Measurements from ENCODE around the gene DISP3.

The DISP3 gene

DNA sequence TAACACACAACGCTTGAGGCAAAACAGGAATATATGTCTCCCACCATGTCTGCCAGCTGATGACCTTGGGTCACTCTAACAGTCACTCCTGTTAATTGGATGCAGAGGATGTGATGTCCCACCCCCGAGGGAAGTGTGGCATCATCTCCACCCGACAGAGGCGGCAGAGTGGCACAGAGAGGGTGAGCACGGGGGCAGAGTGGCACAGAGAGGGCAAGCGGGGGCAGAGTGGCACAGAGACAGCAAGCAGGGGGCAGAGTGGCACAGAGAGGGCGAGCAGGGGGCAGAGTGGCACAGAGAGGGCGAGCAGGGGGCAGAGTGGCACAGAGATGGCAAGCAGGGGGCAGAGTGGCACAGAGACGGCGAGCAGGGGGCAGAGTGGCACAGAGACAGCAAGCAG is 44.3 kb downstream of the DISP3 start:
- H3K4me3 ChIP-seq (ENCODE audit: low read depth, low read length): no peak overlapping the region
- DNase-seq (ENCODE audit: low read depth): no peak

GRCh38 chr1:11523746-11524464 is 45.0 kb downstream of the DISP3 start:
- H3K4me3 ChIP-seq (ENCODE audit: low read depth, low read length): no peak overlapping the region
- DNase-seq (ENCODE audit: low read depth): no peak

GRCh38 chr1:11524465-11525150 is 45.7 kb downstream of the DISP3 start:
- DNase-seq (ENCODE audit: low read depth): no peak
- no peak overlapping the region for H3K4me3 ChIP-seq (ENCODE audit: low read depth, low read length)

- DNase-seq (ENCODE audit: low read depth): no peak
- H3K4me3 ChIP-seq (ENCODE audit: low read depth, low read length): no peak overlapping the region
Observed at GRCh38 chr1:11525151-11525505, 46.2 kb downstream of the DISP3 start.

- H3K4me3 ChIP-seq (ENCODE audit: low read depth, low read length): no peak overlapping the region
- DNase-seq (ENCODE audit: low read depth): no peak
Observed at GRCh38 chr1:11525516-11525915, 46.6 kb downstream of the DISP3 start.

- DNase-seq (ENCODE audit: low read depth): no peak
- no peak overlapping the region for H3K4me3 ChIP-seq (ENCODE audit: low read depth, low read length)
Observed at GRCh38 chr1:11526071-11526895, 47.3 kb downstream of the DISP3 start.

- DNase-seq (ENCODE audit: low read depth): no peak
- no peak overlapping the region for H3K4me3 ChIP-seq (ENCODE audit: low read depth, low read length)
Observed at GRCh38 chr1:11527541-11528452, 48.8 kb downstream of the DISP3 start.

DNA sequence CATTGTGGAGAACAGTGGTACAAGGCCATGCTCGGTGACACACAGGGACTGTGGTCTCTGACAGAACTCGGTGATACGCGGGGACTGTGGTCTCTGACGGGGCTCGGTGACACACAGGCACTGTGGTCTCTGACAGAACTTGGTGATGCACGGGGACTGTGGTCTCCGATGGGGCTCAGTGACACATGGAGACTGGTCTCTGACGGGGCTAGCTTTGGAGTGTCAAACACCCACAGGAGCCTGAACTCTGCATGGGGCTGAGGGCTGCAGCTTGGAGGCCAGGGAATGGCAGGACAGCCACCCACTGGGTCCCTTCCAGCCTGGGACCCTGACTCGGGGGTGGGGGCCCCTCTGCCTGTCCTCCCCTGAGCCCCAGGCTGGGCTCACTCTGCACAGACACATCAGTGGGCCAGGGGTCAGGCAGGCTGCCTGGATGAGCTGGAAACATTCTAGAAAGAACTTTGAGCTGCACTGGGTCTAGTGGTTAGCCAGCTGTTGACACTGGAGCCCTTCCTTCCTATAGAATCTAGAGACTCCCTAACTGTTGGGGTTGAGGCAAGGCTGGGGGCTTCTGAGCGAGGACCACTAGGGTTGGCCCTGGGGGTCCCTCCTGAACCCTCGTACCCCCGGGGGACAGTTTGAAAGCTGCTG is 49.8 kb downstream of the DISP3 start:
- no peak for DNase-seq (ENCODE audit: low read depth)

DNA sequence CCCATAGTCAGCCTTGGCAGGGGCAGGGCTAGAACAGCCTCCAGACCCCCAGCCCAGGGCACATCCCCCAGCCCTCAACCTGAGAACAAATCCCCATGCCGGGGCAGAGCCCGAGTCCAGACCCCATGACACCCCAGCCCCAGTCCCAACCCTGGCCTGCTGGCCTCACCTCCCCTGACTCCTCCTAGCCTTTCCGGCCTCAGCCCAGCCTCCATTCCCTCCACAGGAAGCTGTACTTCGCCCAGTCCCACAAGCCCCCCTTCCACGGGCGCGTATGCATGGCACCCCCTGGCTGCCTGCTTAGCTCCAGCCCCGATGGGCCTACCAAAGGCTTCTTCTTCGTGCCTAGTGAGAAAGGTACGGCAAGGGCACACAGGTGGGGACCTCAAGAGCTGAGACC is 50.4 kb downstream of the DISP3 start:
- DNase-seq (ENCODE audit: low read depth): no peak
- no peak overlapping the region for H3K4me3 ChIP-seq (ENCODE audit: low read depth, low read length)

More for the DNA sequence above, 49.8 kb downstream of the DISP3 start:
- H3K4me3 ChIP-seq (ENCODE audit: low read depth, low read length): no peak overlapping the region

GRCh38 chr1:11529763-11530730 is 51.1 kb downstream of the DISP3 start:
- H3K4me3 ChIP-seq (ENCODE audit: low read depth, low read length): no peak overlapping the region
- no peak for DNase-seq (ENCODE audit: low read depth)

- DNase-seq (ENCODE audit: low read depth): no peak
Observed at GRCh38 chr1:11530731-11531311, 51.9 kb downstream of the DISP3 start.

GRCh38 chr1:11531314-11531870 is 52.4 kb downstream of the DISP3 start:
- no peak for DNase-seq (ENCODE audit: low read depth)
- H3K4me3 ChIP-seq (ENCODE audit: low read depth, low read length): no peak overlapping the region

More at GRCh38 chr1:11530731-11531311, 51.9 kb downstream of the DISP3 start:
- H3K4me3 ChIP-seq (ENCODE audit: low read depth, low read length): no peak overlapping the region

DNA sequence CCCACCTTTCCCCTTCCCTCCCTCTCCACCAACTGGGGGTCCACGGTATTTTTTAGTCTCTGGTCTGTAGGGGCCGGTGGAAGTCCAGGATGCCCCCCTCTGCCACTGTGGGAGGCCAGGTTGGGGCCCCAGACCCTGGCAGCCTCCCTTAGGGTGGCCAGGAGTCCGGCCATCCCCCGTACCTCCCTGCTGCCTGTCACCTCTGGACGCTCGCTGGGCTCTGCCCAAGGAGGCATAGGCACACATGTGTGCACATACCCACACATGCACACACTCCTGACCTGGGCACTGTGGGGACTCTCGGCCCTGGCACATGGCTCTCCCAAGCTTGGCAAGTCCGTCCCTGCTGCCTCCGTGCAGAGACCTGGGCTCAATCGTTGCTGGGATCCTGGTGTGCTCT is 53.0 kb downstream of the DISP3 start:
- no peak for DNase-seq (ENCODE audit: low read depth)
- no peak overlapping the region for H3K4me3 ChIP-seq (ENCODE audit: low read depth, low read length)

- no peak for DNase-seq (ENCODE audit: low read depth)
- no peak overlapping the region for H3K4me3 ChIP-seq (ENCODE audit: low read depth, low read length)
Observed at GRCh38 chr1:11533790-11534787, 55.1 kb downstream of the DISP3 start.

- DNase-seq (ENCODE audit: low read depth): no peak
- no peak overlapping the region for H3K4me3 ChIP-seq (ENCODE audit: low read depth, low read length)
Observed at GRCh38 chr1:11534846-11535245, 55.9 kb downstream of the DISP3 start.

DNA sequence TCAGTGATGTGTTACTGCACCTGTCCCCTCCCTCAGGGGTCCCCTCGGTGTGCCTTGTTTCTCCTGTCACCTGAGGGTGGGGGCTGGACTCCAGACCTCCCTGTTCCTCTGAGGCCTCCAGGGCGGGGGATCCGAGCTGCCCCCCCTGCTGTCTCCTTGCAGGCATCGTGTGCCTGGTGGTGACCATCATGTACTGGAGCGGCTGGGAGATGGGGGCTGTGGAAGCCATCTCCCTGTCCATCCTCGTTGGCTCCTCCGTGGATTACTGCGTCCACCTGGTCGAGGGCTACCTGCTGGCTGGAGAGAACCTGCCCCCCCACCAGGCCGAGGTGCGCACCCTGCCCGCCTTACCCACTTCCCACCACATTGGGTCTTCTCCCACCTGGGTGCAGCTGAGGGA is 56.4 kb downstream of the DISP3 start:
- no peak overlapping the region for H3K4me3 ChIP-seq (ENCODE audit: low read depth, low read length)
- DNase-seq (ENCODE audit: low read depth): no peak
